ENCODE results near the gene GOLPH3L.
A peak's percentile ranks its signal among the peaks of the same experiment; 100 is the strongest.
"Not testable (repeated sequence)": the region's sequence is repeated elsewhere in the genome, so short reads cannot be mapped to it uniquely, and the experiment has no call there.

The GOLPH3L gene

GRCh38 chr1:150654635-150655034 lies 42.3 kb downstream of the GOLPH3L start:
- not testable (repeated sequence) for DNase-seq

- no peak for DNase-seq
Observed at GRCh38 chr1:150650193-150650592, 46.8 kb downstream of the GOLPH3L start.

- no peak for DNase-seq
Observed at GRCh38 chr1:150649441-150650075, 47.4 kb downstream of the GOLPH3L start.

GRCh38 chr1:150642296-150642695 lies 54.7 kb downstream of the GOLPH3L start:
- no peak for DNase-seq

GRCh38 chr1:150641126-150641815 lies 55.7 kb downstream of the GOLPH3L start:
- DNase-seq = not testable (repeated sequence)

- not testable (repeated sequence) for DNase-seq
Observed at GRCh38 chr1:150638430-150638829, 58.5 kb downstream of the GOLPH3L start.

GRCh38 chr1:150634839-150635622 lies 61.9 kb downstream of the GOLPH3L start:
- DNase-seq = not testable (repeated sequence)

GRCh38 chr1:150629115-150629928 lies 67.6 kb downstream of the GOLPH3L start, which contains the start of gene ENSA:
Gene ENSA (minus strand): TSS chr1:150629612. CDS start chr1:150629470, 142 bp downstream.
- DNase-seq = peak; percentile 97

- no peak for DNase-seq
Observed at GRCh38 chr1:150628766-150629114, 68.2 kb downstream of the GOLPH3L start.

- DNase-seq = no peak
Observed at GRCh38 chr1:150627826-150628410, 69.0 kb downstream of the GOLPH3L start.

- peak; percentile 53 for DNase-seq
Observed at GRCh38 chr1:150626150-150626549, 70.8 kb downstream of the GOLPH3L start.

GRCh38 chr1:150624546-150624945 lies 72.4 kb downstream of the GOLPH3L start:
- not testable (repeated sequence) for DNase-seq

- DNase-seq = not testable (repeated sequence)
Observed at GRCh38 chr1:150624134-150624533, 72.8 kb downstream of the GOLPH3L start.

- DNase-seq = no peak
Observed at GRCh38 chr1:150622303-150622975, 74.5 kb downstream of the GOLPH3L start.

GRCh38 chr1:150621497-150622302 lies 75.3 kb downstream of the GOLPH3L start:
- DNase-seq = peak; percentile 56

GRCh38 chr1:150620919-150621318 lies 76.0 kb downstream of the GOLPH3L start:
- DNase-seq = no peak

GRCh38 chr1:150619576-150620509 lies 77.1 kb downstream of the GOLPH3L start:
- DNase-seq = no peak

GRCh38 chr1:150615346-150616201 lies 81.4 kb downstream of the GOLPH3L start:
- DNase-seq = no peak

Measured in stimulated activated CD4-positive, alpha-beta T cell treated with anti-CD3 and anti-CD28 coated beads, Interleukin-4, amount 100 ng/mL, for 24 hours (primary cell).